SK-N-SH treated with all-trans-retinoic acid at 6 μM for 48 hours (cell line): ENCODE measurements around the gene PNPLA3.

Source experiments
- ATAC-seq: fragments of 200-7000 bp; cut with Tn5 transposase; 3 replicates; pipeline ENCODE4 v1.9.1; 2020; ENCODE audit warnings: mild to moderate bottlenecking, moderate library complexity
- ARNTL ChIP-seq: fragments of 450-650 bp; formaldehyde crosslinking; IDR thresholded peaks from 2 replicates; pipeline ENCODE4 v1.5.0; 2020; ENCODE audit warnings: low read depth, mild to moderate bottlenecking, moderate library complexity, borderline replicate concordance
- BACH2 ChIP-seq: fragments of 250-450 bp; sonication (Bioruptor Pico); IDR thresholded peaks from 2 replicates; pipeline ENCODE4 v1.9.0; 2021; ENCODE audit warnings: mild to moderate bottlenecking, borderline replicate concordance
- CREB5 ChIP-seq: fragments of 250-450 bp; sonication (Bioruptor Pico); IDR thresholded peaks from 2 replicates; pipeline ENCODE4 v1.5.1; 2020; ENCODE audit warnings: low read depth, mild to moderate bottlenecking, moderate library complexity
- CSDC2 ChIP-seq: fragments of 250-450 bp; sonication (Bioruptor Pico); IDR thresholded peaks from 2 replicates; pipeline ENCODE4 v1.5.0; 2020; ENCODE audit warnings: mild to moderate bottlenecking, moderate library complexity
- ESRRG ChIP-seq: fragments of 250-450 bp; sonication (Bioruptor Pico); IDR thresholded peaks from 2 replicates; pipeline ENCODE4 v1.6.1; 2021; ENCODE audit warnings: mild to moderate bottlenecking
- ISL1 ChIP-seq: fragments of 250-450 bp; sonication (Bioruptor Pico); IDR thresholded peaks from 2 replicates; pipeline ENCODE4 v2.1.2; 2022; ENCODE audit warnings: mild to moderate bottlenecking, moderate library complexity
- OSR1 ChIP-seq: fragments of 250-450 bp; sonication (Bioruptor Pico); IDR thresholded peaks from 2 replicates; pipeline ENCODE4 v1.8.0; 2022; ENCODE audit warnings: moderate library complexity, mild to moderate bottlenecking, inconsistent platforms
- PPARA ChIP-seq: fragments of 250-450 bp; sonication (Bioruptor Pico); IDR thresholded peaks from 2 replicates; pipeline ENCODE4 v1.5.0; 2020; ENCODE audit warnings: mild to moderate bottlenecking, borderline replicate concordance
- RARB ChIP-seq: fragments of 250-450 bp; sonication (Bioruptor Pico); IDR thresholded peaks from 2 replicates; pipeline ENCODE4 v1.8.0; 2021; ENCODE audit warnings: mild to moderate bottlenecking, moderate library complexity
- SNAI2 ChIP-seq: fragments of 250-450 bp; sonication (Bioruptor Pico); IDR thresholded peaks from 2 replicates; pipeline ENCODE4 v1.5.0; 2020; ENCODE audit warnings: mild to moderate bottlenecking, moderate library complexity
- TCF4 ChIP-seq: fragments of 250-450 bp; sonication (Bioruptor Pico); IDR thresholded peaks from 2 replicates; pipeline ENCODE4 v1.8.0; 2021; ENCODE audit warnings: mild to moderate bottlenecking, moderate library complexity, borderline replicate concordance
- TOX ChIP-seq: fragments of 250-450 bp; sonication (Bioruptor Pico); IDR thresholded peaks from 2 replicates; pipeline ENCODE4 v1.8.0; 2021; ENCODE audit warnings: mild to moderate bottlenecking, moderate library complexity, borderline replicate concordance
- ZC3H10 ChIP-seq: fragments of 250-450 bp; sonication (Bioruptor Pico); IDR thresholded peaks from 2 replicates; pipeline ENCODE4 v1.5.1; 2021; ENCODE audit warnings: mild to moderate bottlenecking, moderate library complexity
- ZFP3 ChIP-seq: fragments of 250-450 bp; sonication (Bioruptor Pico); IDR thresholded peaks from 2 replicates; pipeline ENCODE4 v1.5.0; 2020; ENCODE audit warnings: mild to moderate bottlenecking, moderate library complexity
- ZFP30 ChIP-seq: fragments of 450-650 bp; formaldehyde crosslinking; IDR thresholded peaks from 2 replicates; pipeline ENCODE4 v1.5.0; 2022; ENCODE audit warnings: mild to moderate bottlenecking, moderate library complexity
- ZNF565 ChIP-seq: fragments of 450-650 bp; formaldehyde crosslinking; conservative IDR thresholded peaks from 2 replicates; pipeline ENCODE4 v1.5.0; 2020; ENCODE audit warnings: low read depth, mild to moderate bottlenecking, moderate library complexity
- ZNF70 ChIP-seq: fragments of 450-650 bp; formaldehyde crosslinking; IDR thresholded peaks from 2 replicates; pipeline ENCODE4 v1.5.0; 2020; ENCODE audit warnings: mild to moderate bottlenecking, moderate library complexity
- TF ChIP-seq, protein P1 (sequence below): fragments of 250-450 bp; sonication (Bioruptor Pico); IDR thresholded peaks from 2 replicates; pipeline ENCODE4 v1.5.1; 2021; ENCODE audit warnings: mild to moderate bottlenecking, moderate library complexity
- TF ChIP-seq, protein P2 (sequence below): fragments of 250-450 bp; sonication (Bioruptor Pico); IDR thresholded peaks from 2 replicates; pipeline ENCODE4 v1.5.0; 2020; ENCODE audit warnings: mild to moderate bottlenecking, moderate library complexity
- TF ChIP-seq, protein P3 (sequence below): fragments of 250-450 bp; sonication (Bioruptor Pico); IDR thresholded peaks from 2 replicates; pipeline ENCODE4 v1.8.0; 2020; ENCODE audit warnings: mild to moderate bottlenecking, moderate library complexity, borderline replicate concordance
- TF ChIP-seq, protein P4 (sequence below): fragments of 250-450 bp; sonication (Bioruptor Pico); IDR thresholded peaks from 2 replicates; pipeline ENCODE4 v1.8.0; 2021; ENCODE audit warnings: low read depth, mild to moderate bottlenecking, moderate library complexity, borderline replicate concordance

The PNPLA3 gene

DNA sequence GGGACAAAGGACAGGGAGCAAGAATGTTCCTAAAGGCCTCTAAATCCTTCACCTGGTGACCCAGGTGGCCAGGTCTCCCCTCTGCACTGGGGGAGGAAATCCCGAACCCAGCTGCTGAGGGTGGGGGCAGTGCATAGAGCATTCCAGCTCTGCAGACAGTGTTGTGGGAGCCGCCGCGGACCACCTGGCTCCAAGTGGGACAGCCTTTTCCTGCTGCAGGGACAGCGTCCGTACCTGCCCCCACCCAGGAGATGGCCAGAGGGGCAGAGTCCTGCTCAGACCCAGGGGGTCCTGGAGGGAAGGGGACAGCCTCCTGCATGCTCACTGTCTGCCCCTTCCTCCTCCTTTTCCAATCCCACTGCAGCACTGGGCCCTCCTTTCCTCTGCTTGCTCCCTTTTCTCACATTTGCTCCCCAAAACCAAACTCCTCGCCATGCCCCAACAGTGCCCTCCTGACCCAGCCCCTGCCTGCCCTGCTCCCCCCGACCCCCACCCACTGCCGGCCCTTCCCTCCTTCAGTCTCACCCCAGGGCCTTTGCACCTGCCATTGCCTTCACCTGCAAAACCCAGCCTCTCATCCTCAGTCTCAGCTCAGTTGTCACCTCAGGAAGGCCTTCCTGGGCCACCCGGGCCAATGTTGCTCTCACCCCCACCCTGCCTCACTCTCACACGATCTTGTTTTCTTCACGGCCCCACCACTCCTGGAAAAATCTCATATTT lies 44.6 kb upstream of the PNPLA3 start:
- no peak for TF ChIP-seq TCF4 (CRISPR knock-in tag)
- TF ChIP-seq BACH2 = no peak
- TF ChIP-seq ZC3H10 = no peak
- TF ChIP-seq ZFP30 = no peak
- no peak for TF ChIP-seq ZNF70 (CRISPR knock-in tag)
- no peak for TF ChIP-seq CREB5
- no peak for TF ChIP-seq ESRRG (CRISPR knock-in tag)
- no peak for TF ChIP-seq ZFP3 (CRISPR knock-in tag)
- TF ChIP-seq RARB = no peak
- no peak for TF ChIP-seq TOX (CRISPR knock-in tag)
- TF ChIP-seq PPARA = no peak
- TF ChIP-seq, protein P1, sequence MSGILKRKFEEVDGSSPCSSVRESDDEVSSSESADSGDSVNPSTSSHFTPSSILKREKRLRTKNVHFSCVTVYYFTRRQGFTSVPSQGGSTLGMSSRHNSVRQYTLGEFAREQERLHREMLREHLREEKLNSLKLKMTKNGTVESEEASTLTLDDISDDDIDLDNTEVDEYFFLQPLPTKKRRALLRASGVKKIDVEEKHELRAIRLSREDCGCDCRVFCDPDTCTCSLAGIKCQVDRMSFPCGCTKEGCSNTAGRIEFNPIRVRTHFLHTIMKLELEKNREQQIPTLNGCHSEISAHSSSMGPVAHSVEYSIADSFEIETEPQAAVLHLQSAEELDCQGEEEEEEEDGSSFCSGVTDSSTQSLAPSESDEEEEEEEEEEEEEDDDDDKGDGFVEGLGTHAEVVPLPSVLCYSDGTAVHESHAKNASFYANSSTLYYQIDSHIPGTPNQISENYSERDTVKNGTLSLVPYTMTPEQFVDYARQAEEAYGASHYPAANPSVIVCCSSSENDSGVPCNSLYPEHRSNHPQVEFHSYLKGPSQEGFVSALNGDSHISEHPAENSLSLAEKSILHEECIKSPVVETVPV (CRISPR knock-in tag) = no peak
- no peak for TF ChIP-seq ZNF565 (CRISPR knock-in tag)
- TF ChIP-seq ARNTL = no peak
- TF ChIP-seq, protein P2, sequence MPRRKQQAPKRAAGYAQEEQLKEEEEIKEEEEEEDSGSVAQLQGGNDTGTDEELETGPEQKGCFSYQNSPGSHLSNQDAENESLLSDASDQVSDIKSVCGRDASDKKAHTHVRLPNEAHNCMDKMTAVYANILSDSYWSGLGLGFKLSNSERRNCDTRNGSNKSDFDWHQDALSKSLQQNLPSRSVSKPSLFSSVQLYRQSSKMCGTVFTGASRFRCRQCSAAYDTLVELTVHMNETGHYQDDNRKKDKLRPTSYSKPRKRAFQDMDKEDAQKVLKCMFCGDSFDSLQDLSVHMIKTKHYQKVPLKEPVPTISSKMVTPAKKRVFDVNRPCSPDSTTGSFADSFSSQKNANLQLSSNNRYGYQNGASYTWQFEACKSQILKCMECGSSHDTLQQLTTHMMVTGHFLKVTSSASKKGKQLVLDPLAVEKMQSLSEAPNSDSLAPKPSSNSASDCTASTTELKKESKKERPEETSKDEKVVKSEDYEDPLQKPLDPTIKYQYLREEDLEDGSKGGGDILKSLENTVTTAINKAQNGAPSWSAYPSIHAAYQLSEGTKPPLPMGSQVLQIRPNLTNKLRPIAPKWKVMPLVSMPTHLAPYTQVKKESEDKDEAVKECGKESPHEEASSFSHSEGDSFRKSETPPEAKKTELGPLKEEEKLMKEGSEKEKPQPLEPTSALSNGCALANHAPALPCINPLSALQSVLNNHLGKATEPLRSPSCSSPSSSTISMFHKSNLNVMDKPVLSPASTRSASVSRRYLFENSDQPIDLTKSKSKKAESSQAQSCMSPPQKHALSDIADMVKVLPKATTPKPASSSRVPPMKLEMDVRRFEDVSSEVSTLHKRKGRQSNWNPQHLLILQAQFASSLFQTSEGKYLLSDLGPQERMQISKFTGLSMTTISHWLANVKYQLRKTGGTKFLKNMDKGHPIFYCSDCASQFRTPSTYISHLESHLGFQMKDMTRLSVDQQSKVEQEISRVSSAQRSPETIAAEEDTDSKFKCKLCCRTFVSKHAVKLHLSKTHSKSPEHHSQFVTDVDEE = no peak
- TF ChIP-seq ISL1 (CRISPR knock-in tag) = no peak
- ATAC-seq = no peak

- ATAC-seq = no peak
- TF ChIP-seq, protein P3, sequence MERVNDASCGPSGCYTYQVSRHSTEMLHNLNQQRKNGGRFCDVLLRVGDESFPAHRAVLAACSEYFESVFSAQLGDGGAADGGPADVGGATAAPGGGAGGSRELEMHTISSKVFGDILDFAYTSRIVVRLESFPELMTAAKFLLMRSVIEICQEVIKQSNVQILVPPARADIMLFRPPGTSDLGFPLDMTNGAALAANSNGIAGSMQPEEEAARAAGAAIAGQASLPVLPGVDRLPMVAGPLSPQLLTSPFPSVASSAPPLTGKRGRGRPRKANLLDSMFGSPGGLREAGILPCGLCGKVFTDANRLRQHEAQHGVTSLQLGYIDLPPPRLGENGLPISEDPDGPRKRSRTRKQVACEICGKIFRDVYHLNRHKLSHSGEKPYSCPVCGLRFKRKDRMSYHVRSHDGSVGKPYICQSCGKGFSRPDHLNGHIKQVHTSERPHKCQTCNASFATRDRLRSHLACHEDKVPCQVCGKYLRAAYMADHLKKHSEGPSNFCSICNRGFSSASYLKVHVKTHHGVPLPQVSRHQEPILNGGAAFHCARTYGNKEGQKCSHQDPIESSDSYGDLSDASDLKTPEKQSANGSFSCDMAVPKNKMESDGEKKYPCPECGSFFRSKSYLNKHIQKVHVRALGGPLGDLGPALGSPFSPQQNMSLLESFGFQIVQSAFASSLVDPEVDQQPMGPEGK (CRISPR knock-in tag) = no peak
- no peak for TF ChIP-seq BACH2
- TF ChIP-seq CSDC2 = no peak
- no peak for TF ChIP-seq ESRRG (CRISPR knock-in tag)
- TF ChIP-seq CREB5 = no peak
- TF ChIP-seq OSR1 (CRISPR knock-in tag) = no peak
- TF ChIP-seq ZFP3 (CRISPR knock-in tag) = no peak
- TF ChIP-seq, protein P1 (CRISPR knock-in tag) = no peak
- TF ChIP-seq PPARA = no peak
- no peak for TF ChIP-seq SNAI2 (CRISPR knock-in tag)
- TF ChIP-seq, protein P4, sequence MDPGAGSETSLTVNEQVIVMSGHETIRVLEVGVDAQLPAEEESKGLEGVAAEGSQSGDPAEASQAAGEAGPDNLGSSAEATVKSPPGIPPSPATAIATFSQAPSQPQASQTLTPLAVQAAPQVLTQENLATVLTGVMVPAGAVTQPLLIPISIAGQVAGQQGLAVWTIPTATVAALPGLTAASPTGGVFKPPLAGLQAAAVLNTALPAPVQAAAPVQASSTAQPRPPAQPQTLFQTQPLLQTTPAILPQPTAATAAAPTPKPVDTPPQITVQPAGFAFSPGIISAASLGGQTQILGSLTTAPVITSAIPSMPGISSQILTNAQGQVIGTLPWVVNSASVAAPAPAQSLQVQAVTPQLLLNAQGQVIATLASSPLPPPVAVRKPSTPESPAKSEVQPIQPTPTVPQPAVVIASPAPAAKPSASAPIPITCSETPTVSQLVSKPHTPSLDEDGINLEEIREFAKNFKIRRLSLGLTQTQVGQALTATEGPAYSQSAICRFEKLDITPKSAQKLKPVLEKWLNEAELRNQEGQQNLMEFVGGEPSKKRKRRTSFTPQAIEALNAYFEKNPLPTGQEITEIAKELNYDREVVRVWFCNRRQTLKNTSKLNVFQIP (CRISPR knock-in tag) = no peak
- no peak for TF ChIP-seq RARB
Measured at GRCh38 chr22:43879901-43880540, 43.6 kb upstream of the PNPLA3 start.
